IPS-NIHi11 (cell line): ENCODE measurements around the gene PTGDS.

Experiments used
- DNase-seq: peaks from one replicate; pipeline ENCODE4 v3.0.0; 2012; ENCODE audit warnings: mixed read lengths, low spot score

PTGDS gene

GRCh38 chr9:137011156-137011555 lies 33.9 kb downstream of the PTGDS start:
- DNase-seq = no peak

- no peak for DNase-seq
Observed at GRCh38 chr9:137011907-137012675, 34.8 kb downstream of the PTGDS start.

- DNase-seq = peak; percentile 96
Observed at GRCh38 chr9:137012694-137013570, 35.6 kb downstream of the PTGDS start.

GRCh38 chr9:137013571-137013940 lies 36.3 kb downstream of the PTGDS start:
- DNase-seq = no peak

- no peak for DNase-seq
Observed at GRCh38 chr9:137014166-137014565, 36.9 kb downstream of the PTGDS start.

GRCh38 chr9:137014776-137015539 lies 37.7 kb downstream of the PTGDS start:
- no peak for DNase-seq

- no peak for DNase-seq
Observed at GRCh38 chr9:137015540-137015930, 38.2 kb downstream of the PTGDS start.

- no peak for DNase-seq
Observed at GRCh38 chr9:137015976-137016375, 38.7 kb downstream of the PTGDS start.

GRCh38 chr9:137016436-137016835 lies 39.1 kb downstream of the PTGDS start:
- no peak for DNase-seq

- DNase-seq = no peak
Observed at GRCh38 chr9:137017071-137017470, 39.8 kb downstream of the PTGDS start.

GRCh38 chr9:137017791-137018497 lies 40.6 kb downstream of the PTGDS start:
- DNase-seq = peak; percentile 48

- DNase-seq = no peak
Observed at GRCh38 chr9:137018761-137019559, 41.7 kb downstream of the PTGDS start.

GRCh38 chr9:137019891-137020683 lies 42.8 kb downstream of the PTGDS start:
- no peak for DNase-seq

- DNase-seq = no peak
Observed at GRCh38 chr9:137020771-137021567, 43.7 kb downstream of the PTGDS start.

GRCh38 chr9:137021568-137021978 lies 44.3 kb downstream of the PTGDS start:
- no peak for DNase-seq

- peak; percentile 93 for DNase-seq
Observed at GRCh38 chr9:137021979-137022661, 44.8 kb downstream of the PTGDS start.

- no peak for DNase-seq
Observed at GRCh38 chr9:137022662-137023008, 45.3 kb downstream of the PTGDS start.

GRCh38 chr9:137023157-137023556 lies 45.9 kb downstream of the PTGDS start:
- no peak for DNase-seq

- no peak for DNase-seq
Observed at GRCh38 chr9:137023583-137023991, 46.3 kb downstream of the PTGDS start.
